K562 (cell line): ENCODE data around the gene NRN1L. TPM values are rescaled to one million over a fixed set of nuclear protein-coding genes. Genes with fewer than 3 reads are reported as not detected.

Experiments
- ATAC-seq: fragments of 200-7000 bp; cut with Tn5 transposase; 3 replicates; pipeline ENCODE4 v1.9.1; 2020; ENCODE audit warnings: moderate library complexity
- BruUV-seq: library from RNA; stranded (reverse); fragments of 400-500 nt; replicated peaks from 2 replicates; lab custom pipeline; 2021; lab: Mats Ljungman, UMichigan
- CTCF ChIA-PET: fragments of 300-600 bp; formaldehyde crosslinking; extraction: SDS; loops from one replicate; lab custom pipeline; 2021; ENCODE audit warnings: low intra/inter-chr PET ratio; lab: Yijun Ruan, JAX
- POLR2A ChIA-PET: fragments of 300-600, 350-650 bp; sonication (Branson Sonifier 250); formaldehyde crosslinking; extraction: SDS; loops from one replicate; lab custom pipeline; 2021; ENCODE audit warnings: antibody characterized with exemption, inconsistent platforms; lab: Yijun Ruan, JAX
- DNase-seq, 4 experiments: peaks; one replicate each; pipeline versions ENCODE4 v3.0.0 to v3.0.0-alpha.2; 2011 to 2018; ENCODE audit warnings: low spot score in 3 of 4, mixed read lengths in 3 of 4; ENCODE audit errors: extremely low read depth in 1 of 4
- FAIRE-seq: peaks from 2 replicates; lab custom pipeline; 2011; peaks lifted over from hg19 to GRCh38; lab: Jason Lieb, UNC
- H2AFZ ChIP-seq: 2 replicates; pipeline ENCODE4 v1.6.0; 2011; ENCODE audit warnings: low read depth, low read length, control low read depth, inconsistent platforms
- H3K27ac ChIP-seq: fragments of 200-600 bp; 3 replicates; pipeline ENCODE4 v1.8.0; 2011; ENCODE audit warnings: low read depth, mild to moderate bottlenecking, control low read depth, inconsistent platforms, low read length, moderate library complexity, mixed read lengths; ENCODE audit errors: extremely low read depth
- H3K27me3 ChIP-seq, 2 experiments: fragments of 300-600 bp in 1 of 2; 2 replicates in 1 of 2; 3 replicates in 1 of 2; pipeline versions ENCODE4 v1.6.0 to v1.8.0; 2011; ENCODE audit warnings: inconsistent platforms in 2 of 2, low read length in 2 of 2, mild to moderate bottlenecking in 1 of 2, mixed read lengths in 1 of 2, moderate library complexity in 1 of 2; ENCODE audit not compliant: control insufficient read depth in 2 of 2, insufficient read depth in 2 of 2
- H3K36me3 ChIP-seq: fragments of 300-600 bp; 3 replicates; pipeline ENCODE4 v1.8.0; 2011; ENCODE audit warnings: mild to moderate bottlenecking, low read length, inconsistent platforms; ENCODE audit not compliant: control insufficient read depth, insufficient read depth
- H3K4me1 ChIP-seq, 2 experiments: fragments of 200-600 bp in 1 of 2; replicated peaks in 1 of 2; 2 replicates in 1 of 2; 3 replicates in 1 of 2; pipeline versions ENCODE4 v1.5.1 to v1.8.0; 2011; ENCODE audit warnings: inconsistent platforms in 2 of 2, low read length in 2 of 2, mild to moderate bottlenecking in 1 of 2, mixed read lengths in 1 of 2, moderate library complexity in 1 of 2; ENCODE audit not compliant: control insufficient read depth in 2 of 2, insufficient read depth in 2 of 2
- H3K4me2 ChIP-seq: 2 replicates; pipeline ENCODE4 v1.6.1; 2011; ENCODE audit warnings: low read length, control low read depth, inconsistent platforms, mixed read lengths; ENCODE audit not compliant: insufficient read depth
- H3K4me3 ChIP-seq: fragments of 200-600 bp; sonication (generic), shearing (Covaris generic); 2 replicates; pipeline ENCODE4 v1.5.1; 2016; ENCODE audit warnings: control low read depth, inconsistent platforms
- H3K79me2 ChIP-seq: fragments of 200-600 bp; 3 replicates; pipeline ENCODE4 v1.8.0; 2011; ENCODE audit warnings: low read length, inconsistent platforms; ENCODE audit not compliant: control insufficient read depth, insufficient read depth
- H3K9ac ChIP-seq, 2 experiments: 2 replicates each; pipeline versions ENCODE4 v1.6.0 to v1.6.1; 2011; ENCODE audit warnings: low read depth in 2 of 2, low read length in 2 of 2, control low read depth in 1 of 2, inconsistent platforms in 1 of 2, mild to moderate bottlenecking in 1 of 2, mixed read lengths in 1 of 2; ENCODE audit not compliant: insufficient read depth in 1 of 2
- H3K9me1 ChIP-seq: one replicate; pipeline ENCODE4 v1.6.0; 2011; ENCODE audit warnings: inconsistent platforms, mild to moderate bottlenecking, low read length, moderate library complexity; ENCODE audit not compliant: control insufficient read depth, insufficient read depth
- H3K9me3 ChIP-seq: replicated peaks from 2 replicates; pipeline ENCODE4 v1.5.1; 2011; ENCODE audit warnings: low read depth, low read length, inconsistent platforms; ENCODE audit not compliant: control insufficient read depth, insufficient read depth
- H4K20me1 ChIP-seq: replicated peaks from 2 replicates; pipeline ENCODE4 v1.6.1; 2011; ENCODE audit warnings: low read length, inconsistent platforms, mixed read lengths; ENCODE audit not compliant: control insufficient read depth, insufficient read depth
- C11orf30 ChIP-seq: fragments of 450-650 bp; IDR thresholded peaks from 2 replicates; pipeline ENCODE4 v1.6.1; 2016; ENCODE audit warnings: low read depth, mild to moderate bottlenecking
- CREB1 ChIP-seq, 2 experiments: sonication (generic) in 1 of 2; formaldehyde crosslinking in 1 of 2; IDR thresholded peaks; 2 replicates each; pipeline versions ENCODE4 v1.6.1 to v1.8.0; 2012 to 2022; ENCODE audit warnings: inconsistent platforms in 1 of 2, mild to moderate bottlenecking in 1 of 2, missing genetic modification reagents in 1 of 2, moderate library complexity in 1 of 2
- DACH1 ChIP-seq: fragments of 450-650 bp; IDR thresholded peaks from 2 replicates; pipeline ENCODE4 v1.6.1; 2018; ENCODE audit not compliant: partially characterized antibody
- GMEB1 ChIP-seq: fragments of 250-450 bp; sonication (Bioruptor Pico); IDR thresholded peaks from 2 replicates; pipeline ENCODE4 v1.4.0; 2020; ENCODE audit warnings: mild to moderate bottlenecking
- GTF3C2 ChIP-seq: IDR thresholded peaks from 3 replicates; pipeline ENCODE4 v1.6.1; 2011; ENCODE audit warnings: borderline replicate concordance, mild to moderate bottlenecking, moderate library complexity; ENCODE audit not compliant: insufficient read length; ENCODE audit errors: extremely low read depth
- HMG20A ChIP-seq: fragments of 450-650 bp; formaldehyde crosslinking; conservative IDR thresholded peaks from 2 replicates; pipeline ENCODE4 v1.4.0; 2020; ENCODE audit warnings: mild to moderate bottlenecking, mixed read lengths
- IFI16 ChIP-seq: fragments of 250-450 bp; sonication (Bioruptor Pico); IDR thresholded peaks from 2 replicates; pipeline ENCODE4 v2.1.2; 2022; ENCODE audit warnings: mild to moderate bottlenecking, inconsistent platforms
- KLF10 ChIP-seq: fragments of 250-450 bp; sonication (Bioruptor Pico); IDR thresholded peaks from 2 replicates; pipeline ENCODE4 v1.6.1; 2021; ENCODE audit warnings: matching md5 sums
- MCM5 ChIP-seq: fragments of 450-650 bp; IDR thresholded peaks from 2 replicates; pipeline ENCODE4 v1.6.1; 2016; ENCODE audit warnings: low read depth
- NR4A1 ChIP-seq, 2 experiments: fragments of 250-450 bp in 1 of 2; fragments of 450-650 bp in 1 of 2; sonication (Bioruptor Pico) in 1 of 2; IDR thresholded peaks; 2 replicates each; pipeline versions ENCODE4 v1.4.0 to v1.6.1; 2016 to 2020; ENCODE audit warnings: mild to moderate bottlenecking in 2 of 2, missing compliant biosample characterization in 1 of 2, missing genetic modification characterization in 1 of 2, moderate library complexity in 1 of 2
- PHF20 ChIP-seq: fragments of 450-650 bp; IDR thresholded peaks from 2 replicates; pipeline ENCODE4 v1.6.1; 2018; ENCODE audit not compliant: partially characterized antibody
- PKNOX1 ChIP-seq: fragments of 450-650 bp; IDR thresholded peaks from 2 replicates; pipeline ENCODE4 v1.6.1; 2016
- POLR2B ChIP-seq: fragments of 450-650 bp; IDR thresholded peaks from 2 replicates; pipeline ENCODE4 v1.6.1; 2018; ENCODE audit warnings: low read depth; ENCODE audit not compliant: partially characterized antibody
- RBM39 ChIP-seq: fragments of 200-400 bp; formaldehyde crosslinking; optimal IDR thresholded peaks from 2 replicates; pipeline ENCODE3; 2018; ENCODE audit warnings: low read depth, low read length
- RUNX1 ChIP-seq: sonication (generic); IDR thresholded peaks from 2 replicates; pipeline ENCODE4 v1.6.1; 2016; ENCODE audit warnings: antibody characterized with exemption, low read depth
- SP2 ChIP-seq: IDR thresholded peaks from 2 replicates; pipeline ENCODE4 v1.6.1; 2011; ENCODE audit warnings: mild to moderate bottlenecking, low read depth, low read length, moderate library complexity; ENCODE audit not compliant: poor library complexity, severe bottlenecking; ENCODE audit errors: extremely low read depth
- ZEB2 ChIP-seq: fragments of 450-650 bp; IDR thresholded peaks from 2 replicates; pipeline ENCODE4 v1.6.1; 2016
- ZNF696 ChIP-seq: fragments of 250-450 bp; sonication (Bioruptor Pico); conservative IDR thresholded peaks from 2 replicates; pipeline ENCODE4 v1.4.0; 2020; ENCODE audit warnings: mild to moderate bottlenecking, moderate library complexity
- WGBS: fragments of 100-300 bp; shearing (Covaris generic); methylation state at CpG from one replicate; pipeline ENCODE4 v1.1.6; 2016; ENCODE audit warnings: low coverage, mixed read lengths; ENCODE audit not compliant: insufficient coverage; ENCODE audit errors: missing lambda C conversion rate; 5-methylcytosine and 5-hydroxymethylcytosine counted together
- in situ Hi-C: fragments of 300-500 bp; cut with MboI; formaldehyde crosslinking; loops from 4 replicates; pipeline ENCODE4 v1.15.0; 2018; ENCODE audit warnings: inconsistent platforms, mixed read lengths
- intact Hi-C: fragments of 100-400 bp; cut with micrococcal nuclease; formaldehyde crosslinking; loops from 2 replicates; pipeline ENCODE4 v1.14.2; 2022
- polyA plus RNA-seq, 8 experiments: library from polyadenylated mRNA; depleted of rRNA in 4 of 8; stranded (reverse) in 5 of 8; unstranded in 3 of 8; fragments of >200 nt; fragmentation: Nextera tagmentation in 2 of 8; fragmentation: Illumina TruSeq in 1 of 8; extraction: Ambion mirVana in 2 of 8; extraction: Trizol in 1 of 8; gene quantifications; 2 replicates each; pipeline versions ENCODE4 v1.2.1 to v1.2.3, GENCODE V29; 2011 to 2014; ENCODE audit warnings: inconsistent platforms in 1 of 8, missing spikeins in 1 of 8
- total RNA-seq, 7 experiments: library from RNA; depleted of rRNA in 6 of 7; stranded (reverse); fragments of >200 nt in 6 of 7; fragmentation: Illumina TruSeq in 2 of 7; extraction: Trizol in 2 of 7; gene quantifications; 2 replicates each; pipeline versions ENCODE4 v1.2.1 to v1.2.3, GENCODE V29; 2011 to 2021; ENCODE audit warnings: low replicate concordance in 1 of 7

The NRN1L gene
- total and polyA plus RNA-seq, 9 of the 15 experiments (the other 6 are each of a cell fraction or from before 2014, with no cell fraction given): 0.22 to 0.86 (median 0.61) TPM; not detected in 5

GRCh38 chr16:67917852-67918236 lies 33.2 kb downstream of the NRN1L start:
- Histone ChIP-seq H3K27me3 (no peaks in the 10 kb centered on the region), H3K27ac (peak overlapping the region; percentile 56; the same call in 2 of the 3 replicates), H3K4me1 (peaks cover 18 to 29% of the 10 kb centered on the region in 2 experiments), H2AFZ (no peak overlapping the region; the same call in 1 of the 2 replicates), H3K4me3 (no peak overlapping the region), H3K36me3 (no peaks in the 10 kb centered on the region), H3K4me2 (peak overlapping the region; percentile 3; the same call in 1 of the 2 replicates), H3K9me1 (peaks cover 7% of the 10 kb centered on the region), H3K9me3 (no peaks in the 10 kb centered on the region), H3K9ac (peak overlapping the region in 1 of 2 experiments; percentile 23; a peak in 1 of 4 replicates), H4K20me1 (peaks cover 24% of the 10 kb centered on the region), H3K79me2 (no peaks in the 10 kb centered on the region)
- intact Hi-C loops: no loop called here
- peak; percentile 92 for FAIRE-seq
- 30% methylated on average over 4 of the region's 4 CpGs for WGBS
- ChIA-PET POLR2A (interaction anchor here (0.6 to 1.0 kb wide), 4 partner anchors 14 to 73 kb away, joined by 3 to 8 read pairs (median 4); no protein-coding TSS in a partner anchor), CTCF (interaction anchor here (0.5 to 0.7 kb wide), 2 partner anchors 34 to 101 kb away, joined by 4 to 5 read pairs; no protein-coding TSS in a partner anchor)
- DNase-seq: peak; percentile 66 to 75 (median 71)
- in situ Hi-C loops: no loop called here
- peak; percentile 77 for ATAC-seq
- no TSS peak for BruUV-seq
- no peak for TF ChIP-seq RUNX1
- no peak for TF ChIP-seq MCM5
- TF ChIP-seq IFI16: no peak
- TF ChIP-seq GTF3C2: no peak
- TF ChIP-seq PKNOX1: peak; percentile 70
- TF ChIP-seq SP2: no peak
- TF ChIP-seq DACH1: no peak
- TF ChIP-seq RBM39: no peak
- TF ChIP-seq C11orf30: no peak
- TF ChIP-seq ZEB2: peak; percentile 61; the same call in 1 of the 2 replicates
- no peak for TF ChIP-seq HMG20A
- no peak for TF ChIP-seq ZNF696 (CRISPR knock-in tag)
- no peak for TF ChIP-seq NR4A1 (CRISPR knock-in tag; IDR thresholded peaks at IDR 0.05)
- TF ChIP-seq NR4A1 (tag; IDR thresholded peaks at IDR 0.05): no peak
- TF ChIP-seq POLR2B: no peak
- peak; percentile 27; the same call in 1 of the 2 replicates for TF ChIP-seq CREB1 (IDR thresholded peaks at IDR 0.05)
- TF ChIP-seq CREB1 (CRISPR knock-in tag; IDR thresholded peaks at IDR 0.05): no peak
- TF ChIP-seq KLF10: no peak
- TF ChIP-seq PHF20: no peak
- no peak for TF ChIP-seq GMEB1
